HCT116 (cell line): Measurements from ENCODE around the gene CLEC16A. TPM values are rescaled to one million over a fixed set of nuclear protein-coding genes. Genes with fewer than 3 reads are reported as not detected.
A peak's percentile ranks its signal among the peaks of the same experiment; 100 is the strongest.

Experiments
- ATAC-seq: fragments of 200-7000 bp; cut with Tn5 transposase; 2 replicates; pipeline ENCODE4 v1.9.1; 2020; ENCODE audit warnings: mild to moderate bottlenecking, moderate library complexity
- BruUV-seq: library from RNA; stranded (reverse); fragments of 400-500 nt; replicated peaks from 2 replicates; lab custom pipeline; 2021; lab: Mats Ljungman, UMichigan
- CTCF ChIA-PET: fragments of 300-600 bp; sonication (Branson Sonifier 250); formaldehyde crosslinking; loops from one replicate; lab custom pipeline; 2021; ENCODE audit warnings: antibody characterized with exemption; lab: Charles Lee
- POLR2A ChIA-PET: fragments of 300-600, 350-600 bp; sonication (Branson Sonifier 250); formaldehyde crosslinking; loops from one replicate; lab custom pipeline; 2021; ENCODE audit warnings: antibody characterized with exemption; lab: Charles Lee
- RAD21 ChIA-PET, 2 experiments: fragments of 300-600 bp; sonication (Branson Sonifier 250); formaldehyde crosslinking; loops; one replicate each; lab custom pipeline; 2023; ENCODE audit warnings: low total read pairs in 2 of 2; ENCODE audit not compliant: uncharacterized antibody in 2 of 2, unreplicated experiment in 2 of 2, low non-redundant PET in 1 of 2; lab: Charles Lee
- DNase-seq: peaks from one replicate; pipeline ENCODE4 v3.0.0-alpha.2; 2010; ENCODE audit warnings: low read depth, low spot score
- H2AFZ ChIP-seq: fragments of 200-600 bp; shearing (Covaris generic), sonication (generic); 2 replicates; pipeline ENCODE4 v1.6.1; 2017; ENCODE audit warnings: low read depth, mixed run types, mixed read lengths, antibody characterized with exemption, low read length; ENCODE audit not compliant: poor library complexity, severe bottlenecking
- H3K27ac ChIP-seq: 2 replicates; pipeline ENCODE4 v1.5.1; 2012; ENCODE audit warnings: low read depth, low read length
- H3K27me3 ChIP-seq: fragments of 200-600 bp; sonication (generic); 2 replicates; pipeline ENCODE4 v1.6.1; 2016; ENCODE audit warnings: mixed run types, low read length, mixed read lengths; ENCODE audit not compliant: insufficient read depth
- H3K36me3 ChIP-seq, 2 experiments: fragments of 200-500 bp in 1 of 2; fragments of 200-600 bp in 1 of 2; sonication (Bioruptor generic) in 1 of 2; sonication (generic) in 1 of 2; 2 replicates each; pipeline versions ENCODE4 v1.5.1 to v1.6.1; 2014 to 2016; ENCODE audit warnings: low read length in 2 of 2, inconsistent platforms in 1 of 2, mixed read lengths in 1 of 2, mixed run types in 1 of 2; ENCODE audit not compliant: insufficient read depth in 2 of 2, control insufficient read depth in 1 of 2
- H3K4me1 ChIP-seq, 2 experiments: fragments of 200-600 bp in 1 of 2; sonication (generic) in 1 of 2; 2 replicates each; pipeline versions ENCODE4 v1.5.1 to v1.6.1; 2012 to 2017; ENCODE audit warnings: low read length in 2 of 2, inconsistent platforms in 1 of 2, mild to moderate bottlenecking in 1 of 2, mixed read lengths in 1 of 2, mixed run types in 1 of 2, moderate library complexity in 1 of 2; ENCODE audit not compliant: insufficient read depth in 2 of 2, control insufficient read depth in 1 of 2
- H3K4me2 ChIP-seq: fragments of 200-600 bp; sonication (generic); 2 replicates; pipeline ENCODE4 v1.6.1; 2017; ENCODE audit warnings: mixed run types, low read length, mixed read lengths
- H3K4me3 ChIP-seq, 2 experiments: fragments of 200-600 bp in 1 of 2; sonication (generic) in 1 of 2; replicated peaks in 1 of 2; 2 replicates each; pipeline ENCODE4 v1.5.1; 2011 to 2016; ENCODE audit warnings: low read length in 2 of 2, control low read depth in 1 of 2, low read depth in 1 of 2, mild to moderate bottlenecking in 1 of 2, mixed read lengths in 1 of 2, mixed run types in 1 of 2
- H3K79me2 ChIP-seq: fragments of 200-600 bp; sonication (generic); 2 replicates; pipeline ENCODE4 v1.6.1; 2017; ENCODE audit warnings: mild to moderate bottlenecking, mixed run types, low read length, moderate library complexity, mixed read lengths; ENCODE audit not compliant: insufficient read depth
- H3K9ac ChIP-seq: fragments of 200-600 bp; sonication (generic); 2 replicates; pipeline ENCODE4 v1.6.1; 2016; ENCODE audit warnings: low read length, mixed read lengths
- H3K9me2 ChIP-seq: fragments of 200-600 bp; sonication (generic), shearing (Covaris generic); 2 replicates; pipeline ENCODE4 v1.6.1; 2017; ENCODE audit warnings: mixed run types, mild to moderate bottlenecking, moderate library complexity; ENCODE audit not compliant: insufficient read depth
- H3K9me3 ChIP-seq, 2 experiments: fragments of 200-500 bp in 1 of 2; fragments of 200-600 bp in 1 of 2; sonication (Bioruptor generic) in 1 of 2; sonication (generic) in 1 of 2; 2 replicates each; pipeline ENCODE4 v1.6.1; 2014 to 2017; ENCODE audit warnings: low read length in 2 of 2, mixed read lengths in 2 of 2, inconsistent platforms in 1 of 2, low read depth in 1 of 2, mild to moderate bottlenecking in 1 of 2, mixed run types in 1 of 2, moderate library complexity in 1 of 2; ENCODE audit not compliant: control insufficient read depth in 1 of 2, insufficient read depth in 1 of 2
- H4K20me1 ChIP-seq: fragments of 200-600 bp; sonication (generic), shearing (Covaris generic); 2 replicates; pipeline ENCODE4 v1.6.1; 2017; ENCODE audit warnings: mixed run types, mild to moderate bottlenecking, moderate library complexity; ENCODE audit not compliant: insufficient read depth
- EZH2phosphoT487 ChIP-seq: fragments of 200-600 bp; IDR thresholded peaks from 2 replicates; pipeline ENCODE4 v1.6.1; 2018; ENCODE audit warnings: antibody characterized with exemption, borderline replicate concordance
- JUND ChIP-seq: IDR thresholded peaks from 2 replicates; pipeline ENCODE4 v1.6.1; 2012
- MAX ChIP-seq: IDR thresholded peaks from 2 replicates; pipeline ENCODE4 v1.6.1; 2012
- POLR2AphosphoS5 ChIP-seq: IDR thresholded peaks from 2 replicates; pipeline ENCODE4 v1.6.1; 2011; ENCODE audit warnings: mild to moderate bottlenecking, low read depth, low read length, moderate library complexity
- RAD21 ChIP-seq: IDR thresholded peaks from 2 replicates; pipeline ENCODE4 v1.6.1; 2012; ENCODE audit warnings: low read depth, mild to moderate bottlenecking
- TCF7L2 ChIP-seq: IDR thresholded peaks from 2 replicates; pipeline ENCODE4 v1.7.0; 2011; ENCODE audit warnings: borderline replicate concordance, inconsistent platforms; ENCODE audit not compliant: insufficient read depth, insufficient read length; ENCODE audit errors: extremely low read depth
- ZBTB33 ChIP-seq: IDR thresholded peaks from 2 replicates; pipeline ENCODE4 v1.6.1; 2011; ENCODE audit warnings: mild to moderate bottlenecking, low read length, moderate library complexity; ENCODE audit not compliant: insufficient replicate concordance; ENCODE audit errors: extremely low read depth
- ZNF274 ChIP-seq: fragments of 200-500 bp; sonication (Bioruptor generic); IDR thresholded peaks from 2 replicates; pipeline ENCODE4 v1.6.1; 2014; ENCODE audit warnings: mild to moderate bottlenecking, low read depth, low read length, inconsistent platforms
- intact Hi-C: fragments of 100-400 bp; cut with micrococcal nuclease; formaldehyde crosslinking; loops from 2 replicates; pipeline ENCODE4 v1.10.0; 2022
- total RNA-seq: library from RNA; stranded (reverse); gene quantifications from one replicate; pipeline ENCODE4 v1.2.1, GENCODE V29; 2021; ENCODE audit not compliant: unreplicated experiment

CLEC16A gene
- total RNA-seq, 1 experiment from 2014 or later = 18.0 TPM

- TF ChIP-seq RAD21 = no peak
- no peak for TF ChIP-seq MAX
- no peak for TF ChIP-seq TCF7L2
These were observed 244.7 kb downstream of the CLEC16A start (continued) for GRCh38 chr16:11188801-11189740.

- ChIA-PET POLR2A (no interaction called here), CTCF (no interaction called here), RAD21 (no interaction called here)
- no peak for DNase-seq
- Histone ChIP-seq H3K79me2 (no peaks in the 10 kb centered on the region), H3K4me1 (peaks cover 5 to 28% of the 10 kb centered on the region in 2 experiments), H3K4me3 (no peak overlapping the region), H3K27ac (no peak overlapping the region), H3K4me2 (peak overlapping the region; percentile 29; the same call in 1 of the 2 replicates), H3K9me2 (no peaks in the 10 kb centered on the region), H3K27me3 (no peaks in the 10 kb centered on the region), H3K9me3 (no peaks in the 10 kb centered on the region), H4K20me1 (no peaks in the 10 kb centered on the region), H2AFZ (no peak overlapping the region), H3K9ac (no peak overlapping the region), H3K36me3 (no peaks in the 10 kb centered on the region)
- TF ChIP-seq RAD21 (no peak), JUND (no peak), POLR2AphosphoS5 (no peak), EZH2phosphoT487 (no peak), ZNF274 (no peak), ZBTB33 (no peak)
- ATAC-seq = no peak
- intact Hi-C loops = no loop called here
- no TSS peak for BruUV-seq
These were observed 246.5 kb downstream of the CLEC16A start for GRCh38 chr16:11190588-11191560.
